B cell (primary cell): ENCODE results near the gene SHISAL2A.

Experiments used
- CTCF ChIP-seq: fragments of 200-600 bp; IDR thresholded peaks from one replicate; pipeline ENCODE4 v1.8.0; 2022; ENCODE audit warnings: antibody characterized with exemption, mild to moderate bottlenecking
- EZH2 ChIP-seq: IDR thresholded peaks from 2 replicates; pipeline ENCODE4 v1.6.1; 2012; ENCODE audit warnings: borderline replicate concordance, low read depth, mild to moderate bottlenecking, moderate library complexity, low read length; ENCODE audit not compliant: insufficient read depth, poor library complexity, severe bottlenecking

- TF ChIP-seq CTCF (no peak), EZH2 (no peak)
Observed at GRCh38 chr1:52629667-52630066, 3.3 kb upstream of the SHISAL2A start.
